Activated naive CD4-positive, alpha-beta T cell treated with anti-CD3 and anti-CD28 coated beads, Interleukin-2, amount 50 U/mL, for 72 hours (primary cell): Measurements from ENCODE around the gene IKZF5. TPM values are rescaled to one million over a fixed set of nuclear protein-coding genes. Genes with fewer than 3 reads are reported as not detected.

ENCODE experiments used
- ATAC-seq, 2 donors: fragments of 150-1000 bp; cut with Tn5 transposase; 2 replicates each; pipeline ENCODE4 v1.10.0; 2021; ENCODE audit warnings: mild to moderate bottlenecking in 2 of 2, moderate library complexity in 2 of 2
- DNase-seq, 2 donors: peaks; one replicate each; pipeline ENCODE4 v3.0.0; 2021 to 2022; ENCODE audit warnings: low spot score in 2 of 2
- H3K27ac Mint-ChIP-seq, 2 donors: one replicate each; pipeline ENCODE4 v1.8.0; 2022; ENCODE audit warnings: mild to moderate bottlenecking in 2 of 2, mixed read lengths in 2 of 2
- H3K36me3 Mint-ChIP-seq, 2 donors: one replicate each; pipeline ENCODE4 v1.8.0; 2022; ENCODE audit warnings: mixed read lengths in 2 of 2
- H3K9me3 Mint-ChIP-seq, 2 donors: one replicate each; pipeline ENCODE4 v1.8.0; 2022; ENCODE audit warnings: mixed read lengths in 2 of 2
- total RNA-seq, 2 donors: library from RNA; stranded (reverse); gene quantifications; one replicate each; pipeline ENCODE4 v1.2.3, GENCODE V29; 2022

The IKZF5 gene
- total RNA-seq, 2 donors from 2014 or later = 20.2 to 24.6 TPM

- peaks cover 0 to 5% of the 10 kb centered on the region in 2 donors for H3K9me3 Mint-ChIP-seq
- DNase-seq (no peak), ATAC-seq (no peak)
- H3K27ac Mint-ChIP-seq = no peak overlapping the region
- H3K36me3 Mint-ChIP-seq = peaks cover 0 to 9% of the 10 kb centered on the region in 2 donors
Measured at GRCh38 chr10:123019941-123020703, 11.5 kb upstream of the IKZF5 start.

- Mint-ChIP-seq H3K9me3 (peaks cover 0 to 5% of the 10 kb centered on the region in 2 donors), H3K36me3 (peaks cover 0 to 9% of the 10 kb centered on the region in 2 donors), H3K27ac (no peak overlapping the region)
- DNase-seq (no peak), ATAC-seq (no peak)
Measured at GRCh38 chr10:123019264-123019663, 10.7 kb upstream of the IKZF5 start.

GRCh38 chr10:123018531-123018930 is 9.9 kb upstream of the IKZF5 start:
- H3K36me3 Mint-ChIP-seq = peaks cover 0 to 9% of the 10 kb centered on the region in 2 donors
- peak overlapping the region in 1 of 2 donors; percentile 10 for H3K27ac Mint-ChIP-seq

GRCh38 chr10:123017421-123018165 is 9.0 kb upstream of the IKZF5 start:
- Mint-ChIP-seq H3K36me3 (peaks cover 1 to 11% of the 10 kb centered on the region in 2 donors), H3K27ac (no peak overlapping the region), H3K9me3 (peaks cover 0 to 5% of the 10 kb centered on the region in 2 donors)
- ATAC-seq (no peak), DNase-seq (no peak)

More at GRCh38 chr10:123018531-123018930, 9.9 kb upstream of the IKZF5 start:
- DNase-seq (no peak), ATAC-seq (no peak)
- H3K9me3 Mint-ChIP-seq = peaks cover 0 to 5% of the 10 kb centered on the region in 2 donors

GRCh38 chr10:123016228-123016627 is 7.6 kb upstream of the IKZF5 start:
- Mint-ChIP-seq H3K36me3 (peaks cover 9 to 14% of the 10 kb centered on the region in 2 donors), H3K9me3 (peaks cover 0 to 5% of the 10 kb centered on the region in 2 donors), H3K27ac (no peak overlapping the region)
- DNase-seq = no peak
- no peak for ATAC-seq

GRCh38 chr10:123014772-123015171 is 6.2 kb upstream of the IKZF5 start:
- H3K36me3 Mint-ChIP-seq = peaks cover 11 to 14% of the 10 kb centered on the region in 2 donors
- ATAC-seq (no peak), DNase-seq (no peak)
- no peak overlapping the region for H3K27ac Mint-ChIP-seq
- peaks cover 0 to 5% of the 10 kb centered on the region in 2 donors for H3K9me3 Mint-ChIP-seq

GRCh38 chr10:123013456-123014419 is 5.1 kb upstream of the IKZF5 start:
- peaks cover 20 to 22% of the 10 kb centered on the region in 2 donors for H3K36me3 Mint-ChIP-seq
- DNase-seq = no peak
- H3K9me3 Mint-ChIP-seq = peaks cover 0 to 5% of the 10 kb centered on the region in 2 donors
- no peak for ATAC-seq
- no peak overlapping the region for H3K27ac Mint-ChIP-seq

GRCh38 chr10:123011987-123012386 is 3.4 kb upstream of the IKZF5 start:
- Mint-ChIP-seq H3K27ac (no peak overlapping the region), H3K9me3 (no peaks in the 10 kb centered on the region), H3K36me3 (peaks cover 31 to 34% of the 10 kb centered on the region in 2 donors)
- ATAC-seq (no peak), DNase-seq (no peak)

- peaks cover 25 to 31% of the 10 kb centered on the region in 2 donors for H3K36me3 Mint-ChIP-seq
- no peak for ATAC-seq
- peak overlapping the region; percentile 97 to 100 for H3K27ac Mint-ChIP-seq
- H3K9me3 Mint-ChIP-seq = no peaks in the 10 kb centered on the region
- DNase-seq = peak in 1 of 2 donors; percentile 23
Measured at GRCh38 chr10:123009105-123009820, 668 bp upstream of the IKZF5 start.

- Mint-ChIP-seq H3K36me3 (peaks cover 25 to 31% of the 10 kb centered on the region in 2 donors), H3K9me3 (no peaks in the 10 kb centered on the region), H3K27ac (peak overlapping the region; percentile 97 to 100)
- ATAC-seq = peak; percentile 44 to 54
- peak in 1 of 2 donors; percentile 38 for DNase-seq
Measured at GRCh38 chr10:123007558-123008354, 839 bp downstream of the IKZF5 start.

GRCh38 chr10:123004298-123004697 is 4.3 kb downstream of the IKZF5 start:
- Mint-ChIP-seq H3K27ac (no peak overlapping the region), H3K36me3 (peaks cover 18 to 27% of the 10 kb centered on the region in 2 donors), H3K9me3 (no peaks in the 10 kb centered on the region)
- ATAC-seq (no peak), DNase-seq (no peak)

- ATAC-seq (no peak), DNase-seq (no peak)
- peaks cover 0 to 12% of the 10 kb centered on the region in 2 donors for H3K36me3 Mint-ChIP-seq
- H3K27ac Mint-ChIP-seq = peak overlapping the region in 1 of 2 donors; percentile 9
- no peaks in the 10 kb centered on the region for H3K9me3 Mint-ChIP-seq
Measured at GRCh38 chr10:123001370-123001769, 7.2 kb downstream of the IKZF5 start.

- no peak for DNase-seq
- peaks cover 0 to 12% of the 10 kb centered on the region in 2 donors for H3K36me3 Mint-ChIP-seq
- peak overlapping the region in 1 of 2 donors; percentile 23 for H3K27ac Mint-ChIP-seq
- no peaks in the 10 kb centered on the region for H3K9me3 Mint-ChIP-seq
- no peak for ATAC-seq
Measured at GRCh38 chr10:123000155-123000554, 8.4 kb downstream of the IKZF5 start.

- peak overlapping the region in 1 of 2 donors; percentile 50 for H3K27ac Mint-ChIP-seq
- H3K36me3 Mint-ChIP-seq = peaks cover 0 to 12% of the 10 kb centered on the region in 2 donors
- DNase-seq = no peak
Measured at GRCh38 chr10:122999347-122999746, 9.2 kb downstream of the IKZF5 start.

GRCh38 chr10:122998934-122999333 is 9.7 kb downstream of the IKZF5 start:
- Mint-ChIP-seq H3K27ac (peak overlapping the region in 1 of 2 donors; percentile 50), H3K9me3 (no peaks in the 10 kb centered on the region), H3K36me3 (peaks cover 0 to 12% of the 10 kb centered on the region in 2 donors)
- no peak for DNase-seq
- ATAC-seq = no peak

More at GRCh38 chr10:122999347-122999746, 9.2 kb downstream of the IKZF5 start:
- H3K9me3 Mint-ChIP-seq = no peaks in the 10 kb centered on the region
- no peak for ATAC-seq
